Endothelial cell (in vitro differentiated cells): ENCODE results near the gene CACNA1F. TPM values are rescaled to one million over a fixed set of nuclear protein-coding genes. Genes with fewer than 3 reads are reported as not detected.

ENCODE experiments used
- DNase-seq: peaks from one replicate; pipeline ENCODE4 v3.0.0; 2021; ENCODE audit warnings: low spot score
- H3K27ac Mint-ChIP-seq: one replicate; pipeline ENCODE4 v1.8.0; 2021; ENCODE audit warnings: mixed read lengths, inconsistent platforms; ENCODE audit not compliant: unreplicated experiment
- H3K27me3 Mint-ChIP-seq: one replicate; pipeline ENCODE4 v1.8.0; 2021; ENCODE audit warnings: mild to moderate bottlenecking, moderate library complexity, mixed read lengths, inconsistent platforms; ENCODE audit not compliant: unreplicated experiment
- H3K36me3 Mint-ChIP-seq: one replicate; pipeline ENCODE4 v1.8.0; 2021; ENCODE audit warnings: mild to moderate bottlenecking, low read depth, mixed read lengths, inconsistent platforms; ENCODE audit not compliant: unreplicated experiment
- H3K4me1 Mint-ChIP-seq: one replicate; pipeline ENCODE4 v1.8.0; 2021; ENCODE audit warnings: mild to moderate bottlenecking, mixed read lengths, inconsistent platforms; ENCODE audit not compliant: unreplicated experiment
- H3K4me3 Mint-ChIP-seq: one replicate; pipeline ENCODE4 v1.8.0; 2021; ENCODE audit warnings: mild to moderate bottlenecking, mixed read lengths, inconsistent platforms; ENCODE audit not compliant: unreplicated experiment
- H3K9me3 Mint-ChIP-seq: one replicate; pipeline ENCODE4 v1.8.0; 2021; ENCODE audit warnings: mixed read lengths, inconsistent platforms; ENCODE audit not compliant: unreplicated experiment
- long read RNA-seq: library from polyadenylated mRNA; unstranded; transcript quantifications from one replicate; pipeline ENCODE4 v2.0.0, GENCODE V29; 2020; ENCODE audit not compliant: unreplicated experiment
- total RNA-seq: library from RNA; stranded (reverse); fragmentation: NEBNext Ultra II Directional; extraction: Animal tissue kit (Norgen Biotek cat#: 25700); gene quantifications from one replicate; pipeline ENCODE4 v1.2.1, GENCODE V29; 2021; ENCODE audit not compliant: unreplicated experiment
- TF ChIP-seq, protein P1 (sequence below): fragments of 200-600 bp; sonication (generic); IDR thresholded peaks from one replicate; pipeline ENCODE4 v1.5.0; 2021; ENCODE audit warnings: antibody characterized with exemption; ENCODE audit not compliant: unreplicated experiment

The CACNA1F gene
- total RNA-seq: 0.59 TPM
- long read RNA-seq: 0 reads

DNA sequence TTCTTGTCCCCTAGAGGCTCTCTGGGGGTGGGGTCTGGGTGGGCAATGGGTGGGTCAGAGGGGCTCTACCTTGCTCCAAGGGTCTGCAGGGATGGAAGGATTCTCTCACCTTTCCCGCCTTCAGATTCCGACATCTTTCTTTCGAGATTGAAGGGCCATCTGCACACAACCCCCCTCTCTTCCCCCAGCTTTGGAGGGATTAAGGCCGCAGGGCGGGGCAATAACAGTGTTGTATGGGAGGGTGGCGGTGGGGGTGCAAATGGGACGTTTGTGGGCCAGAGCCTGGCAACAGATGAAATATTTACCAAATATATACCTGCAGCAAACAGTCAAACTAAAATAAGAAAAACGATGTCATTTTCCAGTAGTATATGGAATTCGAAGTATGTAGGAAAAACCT, at the start of gene CACNA1F:
CACNA1F (minus strand) TSS at position 165 of the 400 bp plus-strand sequence; CDS start at position 134, 31 bp downstream.
- Mint-ChIP-seq H3K36me3 (no peaks in the 10 kb centered on the region), H3K27ac (no peak within 1 kb of the TSS), H3K9me3 (no peaks in the 10 kb centered on the region), H3K4me3 (no peak within 1 kb of the TSS), H3K27me3 (no peaks in the 10 kb centered on the region), H3K4me1 (peaks cover 16% of the 10 kb centered on the region)
- DNase-seq: no peak
- TF ChIP-seq, protein P1, sequence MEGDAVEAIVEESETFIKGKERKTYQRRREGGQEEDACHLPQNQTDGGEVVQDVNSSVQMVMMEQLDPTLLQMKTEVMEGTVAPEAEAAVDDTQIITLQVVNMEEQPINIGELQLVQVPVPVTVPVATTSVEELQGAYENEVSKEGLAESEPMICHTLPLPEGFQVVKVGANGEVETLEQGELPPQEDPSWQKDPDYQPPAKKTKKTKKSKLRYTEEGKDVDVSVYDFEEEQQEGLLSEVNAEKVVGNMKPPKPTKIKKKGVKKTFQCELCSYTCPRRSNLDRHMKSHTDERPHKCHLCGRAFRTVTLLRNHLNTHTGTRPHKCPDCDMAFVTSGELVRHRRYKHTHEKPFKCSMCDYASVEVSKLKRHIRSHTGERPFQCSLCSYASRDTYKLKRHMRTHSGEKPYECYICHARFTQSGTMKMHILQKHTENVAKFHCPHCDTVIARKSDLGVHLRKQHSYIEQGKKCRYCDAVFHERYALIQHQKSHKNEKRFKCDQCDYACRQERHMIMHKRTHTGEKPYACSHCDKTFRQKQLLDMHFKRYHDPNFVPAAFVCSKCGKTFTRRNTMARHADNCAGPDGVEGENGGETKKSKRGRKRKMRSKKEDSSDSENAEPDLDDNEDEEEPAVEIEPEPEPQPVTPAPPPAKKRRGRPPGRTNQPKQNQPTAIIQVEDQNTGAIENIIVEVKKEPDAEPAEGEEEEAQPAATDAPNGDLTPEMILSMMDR: no peak

DNA sequence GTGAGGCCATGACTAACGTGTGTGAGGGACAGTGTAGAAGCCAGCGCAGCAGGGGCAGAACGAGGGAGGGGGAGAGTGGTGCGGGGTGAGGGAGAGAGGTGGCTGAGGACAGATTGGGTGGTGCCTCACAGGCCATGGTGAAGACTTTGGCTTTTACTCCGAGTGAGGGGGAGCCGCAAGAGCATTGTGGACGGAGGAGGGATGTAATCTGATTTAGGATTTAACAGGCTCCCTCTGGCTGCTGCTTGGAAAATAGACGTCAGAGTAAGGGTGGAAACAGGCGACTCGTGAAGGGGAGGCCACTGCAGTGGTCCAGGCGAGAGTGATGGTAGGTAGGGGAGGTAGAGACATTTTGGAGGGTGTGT, 49.5 kb upstream of the CACNA1F start:
- TF ChIP-seq, protein P1: no peak
- Mint-ChIP-seq H3K27me3 (peaks cover 2% of the 10 kb centered on the region), H3K27ac (no peak overlapping the region), H3K9me3 (no peaks in the 10 kb centered on the region), H3K4me1 (no peaks in the 10 kb centered on the region), H3K4me3 (no peak overlapping the region), H3K36me3 (no peaks in the 10 kb centered on the region)
- no peak for DNase-seq

DNA sequence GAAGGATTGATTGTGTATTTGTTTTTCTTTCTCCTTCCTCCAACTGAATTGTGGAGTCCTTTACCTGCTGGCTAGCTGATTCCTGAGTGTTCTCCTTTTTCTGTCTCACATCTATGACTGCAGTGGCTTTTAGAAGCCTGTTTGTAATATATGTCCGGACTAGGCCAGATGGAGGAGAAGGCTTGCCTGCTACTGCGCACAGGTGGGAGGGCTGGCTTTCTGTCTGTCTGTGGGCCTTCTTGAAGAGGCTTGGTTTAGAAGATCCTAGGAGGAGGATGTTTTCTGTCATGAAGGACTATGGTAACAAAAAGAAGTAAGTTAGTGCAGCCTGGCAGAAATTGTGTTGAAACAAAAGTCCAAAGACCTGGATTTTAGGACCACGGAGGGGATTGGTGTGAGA, 44.9 kb upstream of the CACNA1F start:
- no peaks in the 10 kb centered on the region for H3K36me3 Mint-ChIP-seq
- H3K9me3 Mint-ChIP-seq: no peaks in the 10 kb centered on the region
- no peak for DNase-seq
- TF ChIP-seq, protein P1: no peak
- no peak overlapping the region for H3K27ac Mint-ChIP-seq
- no peaks in the 10 kb centered on the region for H3K4me1 Mint-ChIP-seq
- peaks cover 2% of the 10 kb centered on the region for H3K27me3 Mint-ChIP-seq
- H3K4me3 Mint-ChIP-seq: no peak overlapping the region

DNA sequence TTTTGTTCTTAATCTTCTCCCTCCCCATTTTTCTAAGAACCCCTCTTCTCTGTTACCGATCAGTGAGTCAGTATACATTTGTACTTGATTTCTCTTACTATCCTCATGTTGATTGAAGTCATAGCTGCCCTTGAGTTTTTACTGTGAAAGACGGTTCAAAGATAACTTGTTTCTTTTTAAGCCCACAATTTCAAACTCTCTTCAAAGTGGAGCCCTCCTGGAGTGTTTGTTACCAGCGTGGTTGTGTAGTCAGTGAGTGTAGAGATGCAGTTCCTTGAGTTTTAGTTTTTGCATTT, 44.3 kb upstream of the CACNA1F start:
- no peak overlapping the region for H3K27ac Mint-ChIP-seq
- no peaks in the 10 kb centered on the region for H3K9me3 Mint-ChIP-seq
- H3K4me3 Mint-ChIP-seq: no peak overlapping the region
- H3K36me3 Mint-ChIP-seq: no peaks in the 10 kb centered on the region
- peaks cover 4% of the 10 kb centered on the region for H3K4me1 Mint-ChIP-seq
- no peak for DNase-seq
- H3K27me3 Mint-ChIP-seq: no peaks in the 10 kb centered on the region
- TF ChIP-seq, protein P1: no peak

DNA sequence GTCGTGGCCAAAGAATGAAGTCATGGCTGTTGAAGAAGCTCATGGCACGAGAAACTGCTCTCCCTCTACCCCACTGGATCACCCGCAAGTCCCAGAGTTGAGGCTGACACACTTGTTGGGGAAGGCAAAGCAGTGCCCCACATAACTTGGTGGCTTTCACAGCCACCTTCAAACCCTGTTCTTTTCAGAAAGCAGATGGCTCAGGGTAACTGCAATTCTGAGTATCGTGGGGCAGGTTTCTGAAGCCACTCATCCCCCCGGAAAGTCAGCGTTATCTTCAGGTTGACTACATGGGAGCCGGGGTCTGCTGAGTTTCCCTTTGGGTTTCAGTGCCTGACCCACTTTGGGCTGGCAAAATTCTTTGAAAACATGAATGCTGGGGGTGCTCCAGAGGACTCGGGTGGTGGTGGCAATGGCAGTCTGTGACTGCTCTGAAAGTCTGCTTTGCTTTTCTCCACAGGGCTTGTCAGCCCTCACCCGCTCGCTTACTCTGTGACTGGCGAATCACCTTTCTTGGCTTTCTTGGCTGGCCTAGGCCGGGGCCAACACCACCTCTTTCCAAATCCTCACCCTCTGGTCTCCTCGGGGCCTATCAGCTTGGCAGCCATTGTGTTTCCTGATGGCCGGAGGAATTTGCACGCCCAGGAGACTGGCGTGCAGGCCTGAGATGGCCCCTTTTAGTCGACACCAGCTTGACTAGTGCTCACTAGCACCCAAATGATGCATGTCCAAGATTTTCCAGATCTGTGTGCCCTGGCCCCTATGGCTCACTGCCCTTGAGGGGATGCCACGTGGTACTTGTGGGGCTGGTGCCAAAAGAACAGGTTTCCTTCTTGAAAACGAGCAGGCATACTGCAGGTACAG, 43.8 kb upstream of the CACNA1F start:
- no peaks in the 10 kb centered on the region for H3K27me3 Mint-ChIP-seq
- H3K4me1 Mint-ChIP-seq: peaks cover 5% of the 10 kb centered on the region
- no peak overlapping the region for H3K4me3 Mint-ChIP-seq
- H3K27ac Mint-ChIP-seq: no peak overlapping the region
- H3K9me3 Mint-ChIP-seq: no peaks in the 10 kb centered on the region
- DNase-seq: no peak
- TF ChIP-seq, protein P1: no peak
- H3K36me3 Mint-ChIP-seq: no peaks in the 10 kb centered on the region
